ENCODE measurements around the gene MAP7D3. TPM values are rescaled to one million over a fixed set of nuclear protein-coding genes. Genes with fewer than 3 reads are reported as not detected.

Gene MAP7D3
- 26.8 and 27.2 TPM in 2 replicates for total RNA-seq

GRCh38 chrX:136251041-136251991 lies at the start of gene MAP7D3:
Gene MAP7D3, minus strand, starts transcription at chrX:136251400. Its CDS starts 42 bp downstream, at chrX:136251358.

GRCh38 chrX:136300721-136301120 lies 49.5 kb upstream of the MAP7D3 start, which contains the start of gene ADGRG4:
Gene ADGRG4, plus strand, starts transcription at chrX:136300963. Its CDS starts 7,815 bp downstream, at chrX:136308778.

Other genes with a start within 250 kb of the MAP7D3 start
- 30.9 and 31.7 TPM in 2 replicates for gene FHL1, start 103.9 kb downstream of the MAP7D3 start, total RNA-seq
- not detected in 2 replicates for gene ADGRG4, start 49.6 kb upstream of the MAP7D3 start, total RNA-seq
- gene BRS3, start 236.5 kb upstream of the MAP7D3 start, total RNA-seq, result not detected in 2 replicates
- 23.9 and 25.8 TPM in 2 replicates for gene HTATSF1, start 246.2 kb upstream of the MAP7D3 start, total RNA-seq

Data from subcutaneous preadipocyte (primary cell).